Osteoblast (primary cell): ENCODE measurements around the gene TENM3. TPM values are rescaled to one million over a fixed set of nuclear protein-coding genes. Genes with fewer than 3 reads are reported as not detected.
A peak's percentile ranks its signal among the peaks of the same experiment; 100 is the strongest.

Source experiments
- DNase-seq: peaks from one replicate; pipeline ENCODE4 v3.0.0; 2011; ENCODE audit warnings: low spot score, mixed read lengths; ENCODE audit not compliant: insufficient read length; ENCODE audit errors: missing footprints
- H2AFZ ChIP-seq: 2 replicates; pipeline ENCODE4 v1.6.0; 2011; ENCODE audit warnings: mild to moderate bottlenecking, low read length
- H3K27ac ChIP-seq: 2 replicates; pipeline ENCODE4 v1.5.1; 2011; ENCODE audit warnings: mild to moderate bottlenecking, low read depth, low read length, moderate library complexity
- H3K27me3 ChIP-seq: 2 replicates; pipeline ENCODE4 v1.6.0; 2012; ENCODE audit warnings: mild to moderate bottlenecking, control low read depth, inconsistent platforms, low read length, moderate library complexity; ENCODE audit not compliant: insufficient read depth
- H3K36me3 ChIP-seq: 2 replicates; pipeline ENCODE4 v1.5.1; 2011; ENCODE audit warnings: mild to moderate bottlenecking, low read length, control low read depth, moderate library complexity; ENCODE audit not compliant: insufficient read depth
- H3K4me1 ChIP-seq: 2 replicates; pipeline ENCODE4 v1.5.1; 2011; ENCODE audit warnings: mild to moderate bottlenecking, low read length, control low read depth, moderate library complexity; ENCODE audit not compliant: insufficient read depth
- H3K4me2 ChIP-seq: 2 replicates; pipeline ENCODE4 v1.6.0; 2011; ENCODE audit warnings: mild to moderate bottlenecking, low read length; ENCODE audit not compliant: insufficient read depth
- H3K4me3 ChIP-seq: fragments of 200-600 bp; sonication (generic); 3 replicates; pipeline ENCODE4 v1.5.1; 2012; ENCODE audit warnings: mild to moderate bottlenecking, low read length, inconsistent platforms; ENCODE audit not compliant: insufficient read depth
- H3K79me2 ChIP-seq: 2 replicates; pipeline ENCODE4 v1.6.0; 2012; ENCODE audit warnings: mild to moderate bottlenecking, low read length, control low read depth, inconsistent platforms; ENCODE audit not compliant: insufficient read depth
- H3K9me3 ChIP-seq: 2 replicates; pipeline ENCODE4 v1.5.1; 2011; ENCODE audit warnings: low read depth, low read length, control low read depth
- H4K20me1 ChIP-seq: 2 replicates; pipeline ENCODE4 v1.6.0; 2012; ENCODE audit warnings: mild to moderate bottlenecking, low read length, control low read depth; ENCODE audit not compliant: insufficient read depth
- CTCF ChIP-seq: IDR thresholded peaks from 2 replicates; pipeline ENCODE4 v1.5.1; 2011; ENCODE audit warnings: mild to moderate bottlenecking, low read depth, low read length, moderate library complexity; ENCODE audit errors: extremely low read depth
- total RNA-seq: library from RNA; depleted of rRNA; stranded (reverse); fragments of >200 nt; gene quantifications from 2 replicates; pipeline ENCODE4 v1.2.3, GENCODE V29; 2012

TENM3 gene
- total RNA-seq, 1 donor, result 59.0 TPM

GRCh38 chr4:182578402-182578801, 335.2 kb downstream of the TENM3 start:
- Histone ChIP-seq H3K36me3 (no peaks in the 10 kb centered on the region), H3K4me1 (peaks cover 4% of the 10 kb centered on the region), H2AFZ (no peak overlapping the region), H3K27me3 (no peaks in the 10 kb centered on the region), H4K20me1 (no peaks in the 10 kb centered on the region), H3K4me3 (no peak overlapping the region), H3K27ac (peak overlapping the region; percentile 26), H3K9me3 (no peaks in the 10 kb centered on the region), H3K4me2 (no peak overlapping the region), H3K79me2 (no peaks in the 10 kb centered on the region)
- peak; percentile 63 for DNase-seq
- no peak for TF ChIP-seq CTCF

DNA sequence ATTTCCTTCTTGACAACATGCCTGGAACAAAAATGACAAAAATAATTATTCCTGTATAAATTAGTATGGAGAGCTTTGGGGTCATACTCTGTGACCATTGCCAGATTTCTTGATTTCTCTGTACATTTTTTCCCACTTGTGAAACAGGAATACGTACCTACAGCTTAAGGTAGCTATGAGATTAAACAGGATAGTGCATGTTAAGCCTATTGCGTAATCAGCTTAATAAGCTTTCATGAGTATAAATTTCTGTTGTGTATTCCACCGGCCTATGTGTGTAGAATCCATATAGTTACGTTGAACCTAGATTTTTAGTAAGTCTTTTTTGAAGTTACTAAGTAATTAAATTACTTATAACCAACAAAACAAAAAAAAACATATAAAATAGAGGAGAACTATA, 339.0 kb downstream of the TENM3 start:
- H3K36me3 ChIP-seq, result no peaks in the 10 kb centered on the region
- no peaks in the 10 kb centered on the region for H3K79me2 ChIP-seq
- H3K27ac ChIP-seq, result no peak overlapping the region
- H4K20me1 ChIP-seq, result no peaks in the 10 kb centered on the region
- no peak overlapping the region for H2AFZ ChIP-seq
- no peaks in the 10 kb centered on the region for H3K9me3 ChIP-seq
- H3K4me3 ChIP-seq, result no peak overlapping the region
- no peaks in the 10 kb centered on the region for H3K27me3 ChIP-seq
- DNase-seq, result no peak
- no peaks in the 10 kb centered on the region for H3K4me1 ChIP-seq
- no peak overlapping the region for H3K4me2 ChIP-seq
- TF ChIP-seq CTCF, result no peak

- H3K27me3 ChIP-seq, result no peaks in the 10 kb centered on the region
- no peaks in the 10 kb centered on the region for H3K36me3 ChIP-seq
- no peaks in the 10 kb centered on the region for H3K4me1 ChIP-seq
- no peak for TF ChIP-seq CTCF
- H3K27ac ChIP-seq, result no peak overlapping the region
- no peak overlapping the region for H3K4me2 ChIP-seq
- no peak overlapping the region for H2AFZ ChIP-seq
- DNase-seq, result no peak
- H3K4me3 ChIP-seq, result no peak overlapping the region
- H3K79me2 ChIP-seq, result no peaks in the 10 kb centered on the region
- no peaks in the 10 kb centered on the region for H3K9me3 ChIP-seq
- no peaks in the 10 kb centered on the region for H4K20me1 ChIP-seq
Observed at GRCh38 chr4:182583703-182584415, 340.7 kb downstream of the TENM3 start.

GRCh38 chr4:182585321-182585720, 342.1 kb downstream of the TENM3 start:
- DNase-seq, result no peak
- no peaks in the 10 kb centered on the region for H3K36me3 ChIP-seq
- TF ChIP-seq CTCF, result no peak
- H3K9me3 ChIP-seq, result no peaks in the 10 kb centered on the region
- no peak overlapping the region for H3K4me3 ChIP-seq
- no peak overlapping the region for H3K4me2 ChIP-seq
- no peaks in the 10 kb centered on the region for H3K27me3 ChIP-seq
- H3K27ac ChIP-seq, result no peak overlapping the region
- no peaks in the 10 kb centered on the region for H3K79me2 ChIP-seq
- H3K4me1 ChIP-seq, result no peaks in the 10 kb centered on the region
- no peaks in the 10 kb centered on the region for H4K20me1 ChIP-seq
- no peak overlapping the region for H2AFZ ChIP-seq
